ENCODE measurements around the gene AVPI1.
"Not testable (repeated sequence)": the region's sequence is repeated elsewhere in the genome, so short reads cannot be mapped to it uniquely, and the experiment has no call there.

Gene AVPI1

DNA sequence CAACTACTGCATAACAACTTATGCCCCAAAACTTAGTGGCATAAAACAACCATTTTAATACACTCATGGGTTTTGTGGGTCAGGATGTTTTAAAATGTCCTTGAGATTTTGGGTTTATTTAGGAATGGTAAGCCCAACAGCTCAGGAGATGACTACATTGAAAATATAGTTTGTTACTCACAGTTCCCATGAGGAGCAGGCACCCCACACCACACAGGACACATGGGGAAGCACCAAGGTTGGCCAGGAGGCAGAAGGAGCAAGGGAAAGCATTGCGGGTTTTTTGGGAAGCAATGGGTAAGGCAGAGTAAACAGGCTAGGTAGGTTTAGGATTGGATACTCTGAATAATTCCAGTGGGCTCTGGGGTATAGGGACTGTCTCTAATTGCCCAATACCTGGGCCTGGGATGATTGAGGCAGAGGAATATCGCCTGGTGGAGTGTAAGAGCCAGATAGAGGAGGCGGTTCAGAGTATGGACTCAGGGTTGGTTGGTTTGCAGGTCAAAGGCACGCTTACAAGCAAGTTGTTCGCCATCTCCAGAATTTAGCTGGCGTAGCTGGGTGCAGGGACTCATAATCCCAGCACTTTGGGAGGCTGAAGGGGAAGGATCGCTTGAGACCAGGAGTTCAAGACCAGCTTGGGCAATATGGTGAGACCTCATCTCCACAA lies 16.5 kb upstream of the AVPI1 start:
- no peak for DNase-seq (ENCODE audit: extremely low read depth, insufficient read length)
- TF ChIP-seq, protein P1, sequence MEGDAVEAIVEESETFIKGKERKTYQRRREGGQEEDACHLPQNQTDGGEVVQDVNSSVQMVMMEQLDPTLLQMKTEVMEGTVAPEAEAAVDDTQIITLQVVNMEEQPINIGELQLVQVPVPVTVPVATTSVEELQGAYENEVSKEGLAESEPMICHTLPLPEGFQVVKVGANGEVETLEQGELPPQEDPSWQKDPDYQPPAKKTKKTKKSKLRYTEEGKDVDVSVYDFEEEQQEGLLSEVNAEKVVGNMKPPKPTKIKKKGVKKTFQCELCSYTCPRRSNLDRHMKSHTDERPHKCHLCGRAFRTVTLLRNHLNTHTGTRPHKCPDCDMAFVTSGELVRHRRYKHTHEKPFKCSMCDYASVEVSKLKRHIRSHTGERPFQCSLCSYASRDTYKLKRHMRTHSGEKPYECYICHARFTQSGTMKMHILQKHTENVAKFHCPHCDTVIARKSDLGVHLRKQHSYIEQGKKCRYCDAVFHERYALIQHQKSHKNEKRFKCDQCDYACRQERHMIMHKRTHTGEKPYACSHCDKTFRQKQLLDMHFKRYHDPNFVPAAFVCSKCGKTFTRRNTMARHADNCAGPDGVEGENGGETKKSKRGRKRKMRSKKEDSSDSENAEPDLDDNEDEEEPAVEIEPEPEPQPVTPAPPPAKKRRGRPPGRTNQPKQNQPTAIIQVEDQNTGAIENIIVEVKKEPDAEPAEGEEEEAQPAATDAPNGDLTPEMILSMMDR (IDR thresholded peaks at IDR 0.05; ENCODE audit: insufficient read depth, low read length, poor library complexity, severe bottlenecking), result no peak
- H3K4me3 ChIP-seq (replicated peaks; ENCODE audit: low read depth, low read length), result no peak overlapping the region

DNA sequence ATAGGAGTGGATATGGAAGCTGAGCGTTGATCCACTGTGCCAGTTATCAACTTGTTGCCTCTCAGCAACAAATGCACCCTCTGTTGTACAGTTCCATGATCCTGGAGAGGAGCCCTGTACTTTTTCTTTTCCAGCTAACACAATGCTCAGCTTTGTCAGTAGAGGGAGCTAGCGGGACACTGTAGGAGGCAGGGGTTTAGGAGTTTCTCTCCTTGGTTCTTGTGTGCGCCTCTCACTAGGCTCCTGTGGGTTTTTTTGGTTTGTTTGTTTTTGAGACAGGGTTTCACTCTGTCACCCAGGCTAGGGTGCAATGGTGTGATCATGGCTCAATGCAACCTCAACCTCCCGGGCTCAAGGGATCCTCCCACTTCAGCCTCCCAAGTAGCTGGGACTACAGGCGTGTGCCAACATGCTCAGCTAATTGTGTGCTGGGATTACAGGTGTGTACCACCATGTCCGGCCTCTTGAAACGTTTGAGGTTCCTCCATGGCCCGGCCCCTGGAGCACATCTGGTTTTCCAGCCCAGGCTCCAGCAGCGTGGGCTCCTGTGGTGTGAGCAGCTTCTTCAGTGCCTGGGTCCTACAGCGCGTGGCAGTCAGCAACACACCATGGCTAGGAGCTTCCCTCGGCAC lies 14.5 kb upstream of the AVPI1 start:
- no peak for DNase-seq (ENCODE audit: extremely low read depth, insufficient read length)
- TF ChIP-seq, protein P1 (IDR thresholded peaks at IDR 0.05; ENCODE audit: insufficient read depth, low read length, poor library complexity, severe bottlenecking), result peak; percentile 94
- H3K36me3 ChIP-seq (ENCODE audit: control insufficient read depth, insufficient read depth, low read length), result no peaks in the 10 kb centered on the region
- H3K27me3 ChIP-seq (replicated peaks; ENCODE audit: control insufficient read depth, insufficient read depth, low read length), result no peaks in the 10 kb centered on the region; the same call in 1 of the 2 replicates
- H3K4me3 ChIP-seq (replicated peaks; ENCODE audit: low read depth, low read length), result no peak overlapping the region

More for the DNA sequence above, 16.5 kb upstream of the AVPI1 start:
- H3K36me3 ChIP-seq (ENCODE audit: control insufficient read depth, insufficient read depth, low read length), result no peaks in the 10 kb centered on the region
- H3K27me3 ChIP-seq (replicated peaks; ENCODE audit: control insufficient read depth, insufficient read depth, low read length), result no peaks in the 10 kb centered on the region; the same call in 1 of the 2 replicates

DNA sequence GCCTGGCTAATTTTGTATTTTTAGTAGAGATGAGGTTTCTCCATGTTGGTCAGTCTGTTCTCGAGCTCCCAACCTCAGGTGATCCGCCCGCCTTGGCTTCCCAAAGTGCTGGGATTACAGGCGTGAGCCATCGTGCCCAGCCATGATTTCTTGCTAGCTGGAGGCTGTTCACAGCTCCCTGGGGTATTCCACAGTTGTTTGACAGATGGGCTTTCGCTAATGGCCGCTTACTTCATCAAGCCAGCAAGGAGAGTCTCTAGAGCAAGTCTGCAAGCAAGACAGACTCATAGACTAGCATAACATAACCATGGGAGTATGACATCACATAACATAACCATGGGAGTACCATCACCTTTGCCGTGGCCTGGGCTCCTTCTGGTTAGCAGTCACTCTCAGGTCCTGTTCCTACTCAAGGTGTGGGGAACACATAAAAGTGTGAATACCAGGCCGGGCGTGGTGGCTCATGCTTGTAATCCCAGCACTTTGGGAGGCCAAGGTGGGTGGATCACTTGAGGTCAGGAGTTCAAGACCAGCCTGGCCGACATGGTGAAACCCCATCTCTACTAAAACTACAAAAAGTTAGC lies 11.1 kb upstream of the AVPI1 start:
- H3K27me3 ChIP-seq (replicated peaks; ENCODE audit: control insufficient read depth, insufficient read depth, low read length); H3K4me3 ChIP-seq (replicated peaks; ENCODE audit: low read depth, low read length); DNase-seq (ENCODE audit: extremely low read depth, insufficient read length); H3K36me3 ChIP-seq (ENCODE audit: control insufficient read depth, insufficient read depth, low read length): not testable (repeated sequence)

DNA sequence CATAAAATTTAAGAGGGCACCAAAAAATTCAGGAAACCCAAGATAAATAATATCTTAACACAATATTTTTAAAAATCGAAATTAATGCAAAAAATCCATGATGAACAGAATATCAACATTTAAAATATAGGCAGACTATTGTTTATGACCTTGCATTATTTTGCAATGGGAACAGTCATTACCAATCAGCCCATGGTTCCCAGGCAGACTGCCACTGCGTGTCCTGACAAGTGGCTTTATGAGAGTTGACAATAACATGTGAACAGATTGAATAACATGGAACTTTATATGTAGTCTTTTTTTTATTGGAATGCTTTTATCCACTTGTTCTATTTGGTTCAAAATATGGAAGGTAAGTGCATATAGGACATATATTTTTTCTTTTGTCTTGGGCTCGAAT lies 3.1 kb upstream of the AVPI1 start:
- Histone ChIP-seq H3K36me3 (ENCODE audit: control insufficient read depth, insufficient read depth, low read length) (no peaks in the 10 kb centered on the region), H3K27me3 (replicated peaks; ENCODE audit: control insufficient read depth, insufficient read depth, low read length) (no peaks in the 10 kb centered on the region), H3K4me3 (replicated peaks; ENCODE audit: low read depth, low read length) (no peak overlapping the region)
- TF ChIP-seq, protein P1 (IDR thresholded peaks at IDR 0.05; ENCODE audit: insufficient read depth, low read length, poor library complexity, severe bottlenecking), result no peak
- DNase-seq (ENCODE audit: extremely low read depth, insufficient read length), result no peak

DNA sequence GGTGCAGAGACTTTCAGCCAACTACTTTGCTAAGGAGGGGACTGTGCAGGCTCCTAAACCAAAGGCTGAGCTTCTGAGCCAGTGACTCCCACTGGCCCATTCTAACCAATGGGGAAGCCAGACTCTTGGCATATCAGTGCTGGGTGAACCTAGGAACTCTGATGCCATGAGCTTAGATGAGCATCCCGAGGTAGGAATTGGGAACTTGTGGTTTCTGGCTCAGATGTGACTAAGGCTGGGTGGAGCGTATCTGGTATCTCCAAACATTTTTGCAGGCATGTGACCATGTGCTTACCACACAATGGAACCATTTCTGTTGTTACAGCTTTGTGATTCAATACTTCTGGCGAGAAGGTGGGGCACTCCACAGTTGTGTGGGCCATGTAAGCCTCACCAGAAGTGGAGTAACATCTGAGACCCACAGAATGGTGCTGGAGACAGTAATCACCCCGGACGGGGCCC lies 2.5 kb upstream of the AVPI1 start:
- Histone ChIP-seq H3K4me3 (replicated peaks; ENCODE audit: low read depth, low read length) (no peak overlapping the region), H3K27me3 (replicated peaks; ENCODE audit: control insufficient read depth, insufficient read depth, low read length) (no peaks in the 10 kb centered on the region), H3K36me3 (ENCODE audit: control insufficient read depth, insufficient read depth, low read length) (no peaks in the 10 kb centered on the region)
- TF ChIP-seq, protein P1 (IDR thresholded peaks at IDR 0.05; ENCODE audit: insufficient read depth, low read length, poor library complexity, severe bottlenecking), result no peak
- no peak for DNase-seq (ENCODE audit: extremely low read depth, insufficient read length)

All from GM06990 (cell line).